ENCODE measurements around the gene MAD1L1. TPM values are rescaled to one million over a fixed set of nuclear protein-coding genes. Genes with fewer than 3 reads are reported as not detected.

MAD1L1 gene
- total RNA-seq, 1 experiment from 2014 or later = 78.6 TPM

DNA sequence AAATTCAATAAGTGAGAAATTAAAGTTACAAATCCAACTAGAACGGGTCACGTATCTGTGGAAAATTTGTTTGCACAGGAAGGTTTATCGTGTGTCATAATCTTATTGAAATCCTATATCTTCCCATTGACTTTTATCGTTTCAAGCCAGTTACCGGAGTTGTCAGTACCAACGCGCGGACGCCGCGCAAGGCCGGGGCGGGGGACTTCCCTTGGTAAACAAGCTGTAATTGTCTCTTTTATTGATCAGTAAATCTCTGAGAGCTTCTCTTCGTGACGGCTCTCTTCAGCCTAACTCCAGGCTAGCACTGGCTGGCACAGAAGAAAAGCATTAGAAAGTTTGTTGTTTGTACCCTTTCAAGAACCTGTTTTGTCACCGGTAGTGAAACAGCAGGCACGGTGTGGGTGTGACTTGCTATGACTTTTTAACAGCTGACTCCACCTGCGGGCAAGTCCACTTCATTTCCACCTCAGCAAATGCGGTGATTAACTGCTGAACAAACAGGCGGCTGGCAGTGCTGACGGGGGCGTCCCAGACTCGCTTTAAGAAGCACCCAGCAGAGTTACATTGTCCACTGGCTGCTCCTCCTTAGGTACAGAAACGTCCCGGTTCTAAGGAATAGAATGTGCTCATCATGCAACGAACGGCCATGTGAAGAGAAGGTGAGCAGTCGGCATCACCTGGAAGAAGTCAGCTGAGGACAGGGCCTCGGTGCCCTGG is 215.8 kb downstream of the MAD1L1 start:
- no peak for DNase-seq (ENCODE audit: low read depth)

DNA sequence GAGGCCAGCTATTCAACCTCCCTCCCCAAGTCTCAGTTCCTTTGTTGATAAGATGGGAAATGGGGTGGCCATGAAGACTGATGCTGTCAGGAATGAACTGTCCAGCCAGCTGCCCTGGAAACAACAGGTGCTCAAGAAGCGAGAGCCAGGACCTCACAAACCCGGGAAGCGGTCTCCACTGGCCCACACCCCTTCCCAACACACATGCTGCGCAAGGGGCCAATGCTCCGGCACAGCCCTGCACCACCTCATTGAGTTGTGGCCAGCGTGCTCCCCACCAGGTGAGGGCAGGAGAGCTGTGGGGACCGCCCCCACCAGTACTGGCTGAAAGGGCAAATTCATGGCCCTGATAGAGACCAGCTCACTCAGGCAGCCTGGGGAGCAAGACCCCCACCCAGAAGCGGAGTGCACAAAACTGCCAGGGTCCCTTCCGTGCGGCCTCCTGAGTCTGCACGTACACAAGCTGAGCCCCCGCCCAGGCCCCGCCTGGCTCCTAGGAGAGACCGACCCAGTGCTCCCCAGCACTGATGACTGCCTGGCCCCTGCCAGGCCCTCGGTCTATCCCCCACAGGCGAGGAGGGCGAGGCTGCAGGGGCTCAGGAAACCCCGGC is 216.6 kb downstream of the MAD1L1 start:
- no peak for DNase-seq (ENCODE audit: low read depth)

DNA sequence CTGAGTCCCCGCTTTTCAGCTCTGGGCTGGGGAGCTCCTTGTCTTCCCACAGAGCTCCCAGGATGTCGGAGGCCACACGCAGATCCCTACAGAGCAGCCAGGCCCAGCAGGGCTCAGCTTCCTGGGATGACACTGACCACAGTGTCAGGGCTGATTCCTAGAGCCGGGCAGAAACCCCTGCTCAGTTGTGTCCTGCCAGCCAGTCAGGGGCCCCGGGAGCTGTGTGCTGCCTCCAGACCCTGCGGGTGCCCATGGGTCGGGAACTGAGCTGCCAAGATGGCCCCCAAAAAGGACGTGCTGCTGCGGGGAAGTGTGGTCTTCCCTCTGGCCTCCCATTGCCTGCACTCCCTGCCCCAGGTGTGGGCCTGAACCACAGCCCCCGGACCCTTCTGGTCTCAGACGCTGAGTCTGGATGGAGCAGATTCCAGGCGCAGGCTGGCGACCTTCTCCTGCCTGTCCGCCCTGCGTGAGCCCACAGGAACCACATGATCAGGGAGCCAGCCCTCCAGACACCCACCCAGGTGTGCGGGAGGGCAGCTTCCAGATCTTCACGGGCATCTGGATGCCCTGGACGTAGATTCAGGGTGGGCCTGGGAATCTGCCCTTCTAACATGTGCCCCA is 217.4 kb downstream of the MAD1L1 start:
- DNase-seq (ENCODE audit: low read depth) = no peak

DNA sequence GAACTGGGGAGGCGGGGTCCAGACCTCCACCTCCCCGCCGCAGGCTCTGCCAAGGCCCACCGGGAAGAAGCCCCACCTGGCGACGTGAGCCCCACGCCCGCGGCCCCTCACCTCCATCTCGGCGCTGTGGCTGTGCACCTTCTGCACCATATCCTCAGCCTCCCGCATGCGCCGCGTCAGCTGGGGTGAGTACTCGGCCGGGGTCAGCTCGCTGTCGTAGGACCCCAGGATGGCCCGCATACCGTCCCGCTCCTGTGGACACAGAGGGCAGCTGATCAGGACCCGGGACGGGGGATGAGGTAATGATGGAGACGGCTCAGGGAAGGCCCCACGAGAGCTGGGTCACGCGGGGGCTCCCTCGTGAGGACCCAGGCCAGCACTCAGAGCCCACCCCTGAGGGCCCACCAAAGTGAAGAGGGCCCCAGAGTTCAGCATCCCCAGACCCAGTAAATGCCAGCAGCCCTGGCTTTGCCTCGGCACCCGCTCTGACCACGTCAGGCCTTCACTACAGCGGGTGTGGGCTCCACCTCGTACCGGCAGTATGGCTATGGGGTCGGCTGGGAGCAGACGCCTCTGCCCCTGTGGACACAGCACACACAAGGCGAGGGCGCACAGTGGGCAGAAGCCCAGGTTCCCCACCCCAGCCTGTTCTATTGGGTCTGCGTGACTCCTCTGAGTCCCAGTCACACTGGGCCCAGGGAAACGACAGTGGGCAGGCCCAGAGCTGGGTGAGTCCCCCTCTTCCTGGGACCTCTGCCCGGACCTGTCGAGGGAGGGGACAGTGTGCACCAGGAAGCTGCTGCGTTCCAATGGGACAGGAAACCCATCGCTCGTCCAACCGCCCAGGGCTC is 218.1 kb downstream of the MAD1L1 start:
- DNase-seq (ENCODE audit: low read depth) = no peak

DNA sequence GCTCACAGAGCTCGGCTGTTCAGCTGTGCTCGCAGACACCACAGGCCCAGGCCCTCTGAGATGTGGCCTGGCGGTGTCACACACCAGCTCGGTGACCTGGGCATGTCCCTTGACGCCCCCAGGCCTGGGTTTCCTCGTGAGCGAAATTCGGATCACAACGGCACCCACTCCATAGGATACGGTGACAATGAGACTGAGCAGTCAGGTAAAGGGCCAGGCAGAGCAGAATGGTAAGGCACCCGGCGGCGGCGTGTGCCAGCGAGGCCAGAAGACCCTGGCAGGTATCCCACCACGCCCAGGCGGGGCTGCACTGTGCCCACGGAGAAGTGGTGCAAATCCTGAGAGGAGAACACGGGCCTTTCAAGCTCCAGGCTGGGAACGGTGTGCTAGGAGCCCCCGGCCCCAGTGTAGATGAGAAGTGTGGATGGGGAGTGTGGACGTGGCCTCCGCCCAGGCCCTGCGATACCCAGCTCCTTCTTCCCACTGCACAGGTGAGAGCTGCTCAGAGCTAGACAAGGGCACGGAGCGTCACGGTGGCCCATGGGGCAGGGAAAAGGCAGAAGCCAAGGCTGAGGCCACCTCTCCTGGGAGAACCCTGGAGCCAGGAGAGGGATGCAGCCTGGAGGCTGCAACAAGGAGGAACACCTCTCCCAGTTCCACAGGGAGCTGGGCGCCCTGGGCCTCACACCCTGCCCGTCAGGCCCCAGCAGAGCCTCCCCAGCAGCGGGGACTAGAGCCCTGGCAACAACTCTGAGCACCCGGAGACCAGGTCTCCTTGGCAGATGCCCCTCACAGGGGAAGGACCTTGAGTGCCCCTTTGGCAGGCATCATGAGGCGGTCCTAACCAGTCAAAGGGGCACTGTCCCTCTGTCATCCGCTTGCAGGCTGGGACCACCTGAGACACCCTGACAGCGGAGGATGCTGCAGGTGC is 219.1 kb downstream of the MAD1L1 start:
- DNase-seq (ENCODE audit: low read depth) = no peak

DNA sequence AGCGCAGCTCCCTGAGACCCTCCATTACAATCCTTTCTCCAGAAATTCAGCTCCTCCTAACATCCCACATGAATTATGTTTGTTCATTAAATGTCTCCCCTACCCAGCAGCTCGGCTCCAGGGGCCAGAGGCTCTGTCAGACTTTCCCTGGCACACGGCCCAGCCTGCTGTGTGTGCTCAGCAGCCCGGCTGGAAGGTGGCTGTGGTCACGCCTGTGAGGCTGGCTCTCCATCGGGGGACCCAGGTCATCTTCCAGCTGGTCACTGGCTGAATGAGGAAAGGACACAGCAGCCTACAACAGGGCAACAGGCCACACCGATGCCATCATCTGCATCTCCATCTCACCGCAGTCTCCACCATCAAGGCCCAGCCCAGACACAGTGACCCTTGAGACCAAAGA is 219.8 kb downstream of the MAD1L1 start:
- DNase-seq (ENCODE audit: low read depth) = no peak

DNA sequence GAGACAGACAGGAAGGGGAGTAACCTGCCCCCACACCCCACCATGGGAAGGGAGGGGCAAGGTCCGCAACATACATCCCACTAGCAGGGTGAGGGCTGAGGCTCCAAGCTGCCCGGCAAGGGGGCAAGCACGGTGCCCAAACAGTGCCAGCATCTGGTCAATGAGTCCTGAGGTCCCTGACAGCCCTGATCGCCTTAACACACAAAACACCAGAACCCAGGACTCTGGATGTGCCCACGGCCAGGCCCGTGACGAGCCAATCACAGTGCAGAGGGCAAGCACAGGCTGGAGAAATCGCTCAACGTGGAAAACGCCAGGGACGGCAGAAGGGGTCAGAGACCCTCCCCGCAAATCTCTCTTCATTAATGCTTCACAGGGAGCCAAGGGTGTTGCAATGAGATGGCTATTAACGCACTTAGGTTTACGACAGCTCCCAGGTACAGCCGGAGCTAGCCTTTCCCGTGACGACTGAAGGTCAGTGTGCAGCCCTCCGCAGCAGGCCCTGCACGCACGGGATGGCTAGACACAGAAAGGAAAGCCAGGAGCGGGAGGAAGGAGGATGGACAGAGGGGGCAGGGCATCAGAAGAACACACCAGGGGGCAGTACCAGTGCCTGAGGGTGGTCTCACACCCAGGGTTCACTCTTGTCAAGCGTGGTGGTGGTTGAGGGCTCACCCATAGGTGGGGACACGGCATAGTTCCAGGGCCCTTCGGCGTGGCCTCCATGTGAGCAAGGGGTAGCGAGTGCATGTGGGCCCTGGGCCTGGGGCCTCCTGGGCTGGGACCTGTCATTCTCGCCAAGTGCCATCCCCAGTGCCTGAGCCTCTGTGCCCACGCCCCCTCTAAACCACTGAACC is 220.5 kb downstream of the MAD1L1 start:
- DNase-seq (ENCODE audit: low read depth) = no peak

DNA sequence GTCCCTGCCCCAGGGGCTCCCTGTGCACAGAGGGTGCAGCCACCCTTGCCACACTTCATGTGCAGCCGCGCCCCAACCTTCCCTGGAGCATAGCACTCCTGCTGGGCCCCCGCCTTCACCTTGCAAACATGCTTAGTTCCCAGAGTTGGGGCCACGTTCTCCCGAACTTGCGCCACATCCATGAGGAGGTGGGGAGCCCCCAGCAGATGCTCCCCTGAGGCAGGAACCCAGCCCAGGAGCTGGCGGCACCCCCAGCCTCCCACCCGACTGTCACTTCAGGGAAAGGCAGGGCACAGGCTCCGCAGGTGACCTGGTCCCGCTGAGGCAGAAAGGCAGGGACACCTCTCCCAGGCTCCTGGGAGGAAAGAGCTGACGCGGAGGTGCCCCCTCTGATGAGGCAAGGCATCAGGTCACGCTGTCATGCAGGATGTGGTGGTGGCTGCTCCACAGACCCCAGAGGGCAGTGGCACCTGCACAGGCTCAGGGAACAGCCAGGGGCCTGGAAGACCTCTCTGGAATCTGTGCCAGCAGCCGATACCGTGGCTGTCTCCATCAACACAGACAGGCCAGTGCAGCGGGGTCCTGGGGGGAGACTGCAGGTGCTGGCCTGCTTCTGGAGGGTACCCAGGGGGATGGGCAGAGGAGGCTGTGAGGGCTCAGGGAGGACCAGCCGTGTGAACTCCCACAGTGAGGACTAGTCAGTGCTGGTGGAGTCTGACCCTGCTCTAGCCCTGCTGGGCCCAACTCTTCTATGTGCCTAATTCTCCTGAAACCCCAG is 221.3 kb downstream of the MAD1L1 start:
- DNase-seq (ENCODE audit: low read depth) = no peak

DNA sequence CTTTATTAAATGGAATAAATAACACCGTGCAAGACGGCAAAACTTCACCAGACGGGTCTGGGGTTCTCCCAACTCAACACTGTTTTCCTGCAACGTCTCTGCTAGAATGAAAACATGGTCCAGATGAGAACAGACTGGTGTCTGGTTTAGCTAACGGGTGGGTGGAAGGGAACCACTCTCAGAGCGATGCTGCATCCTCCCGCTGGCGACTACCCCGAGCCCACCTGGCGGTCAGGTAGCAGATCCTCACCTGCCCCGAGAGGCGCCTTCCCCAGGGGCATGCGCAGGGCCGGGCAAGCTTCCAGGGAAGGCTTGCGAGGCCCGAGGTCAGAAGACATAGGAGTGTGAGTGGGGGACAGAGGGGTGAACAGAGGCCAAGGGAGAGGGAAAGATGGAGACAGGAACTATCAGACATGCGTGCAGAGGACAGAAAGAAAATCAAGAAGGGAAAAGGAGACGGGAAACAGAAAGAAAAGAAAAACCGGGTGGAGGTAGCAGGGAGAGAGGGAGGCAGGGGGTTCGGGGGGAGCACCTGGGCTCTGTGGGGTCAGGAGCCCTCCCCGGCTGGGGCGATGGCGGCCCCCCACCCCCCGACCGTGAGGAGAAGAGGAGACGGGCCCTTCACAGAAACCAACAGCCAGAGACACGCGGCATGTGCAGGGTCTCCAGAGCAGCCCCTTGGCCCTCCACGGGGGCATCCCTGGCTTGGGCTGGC is 222.0 kb downstream of the MAD1L1 start:
- no peak for DNase-seq (ENCODE audit: low read depth)

DNA sequence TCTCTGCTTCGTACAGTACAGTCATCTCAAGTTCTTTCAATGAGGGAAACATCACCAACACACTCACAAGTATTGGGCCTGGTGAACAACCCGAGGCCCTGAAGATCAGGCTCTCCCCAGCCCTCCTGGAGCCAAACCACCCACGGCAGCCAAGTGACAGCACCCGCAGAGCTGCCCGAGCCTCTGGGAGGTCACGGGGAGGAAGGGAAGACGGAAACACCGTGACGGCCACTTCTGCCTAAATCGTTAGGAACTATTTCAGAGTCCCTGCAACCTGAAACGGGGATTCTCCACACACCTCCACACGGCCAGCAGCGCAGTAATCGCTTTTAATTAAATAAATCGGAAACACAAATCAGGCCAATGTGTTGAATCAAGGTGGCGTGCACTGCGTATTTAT is 222.6 kb downstream of the MAD1L1 start:
- DNase-seq (ENCODE audit: low read depth) = no peak

DNA sequence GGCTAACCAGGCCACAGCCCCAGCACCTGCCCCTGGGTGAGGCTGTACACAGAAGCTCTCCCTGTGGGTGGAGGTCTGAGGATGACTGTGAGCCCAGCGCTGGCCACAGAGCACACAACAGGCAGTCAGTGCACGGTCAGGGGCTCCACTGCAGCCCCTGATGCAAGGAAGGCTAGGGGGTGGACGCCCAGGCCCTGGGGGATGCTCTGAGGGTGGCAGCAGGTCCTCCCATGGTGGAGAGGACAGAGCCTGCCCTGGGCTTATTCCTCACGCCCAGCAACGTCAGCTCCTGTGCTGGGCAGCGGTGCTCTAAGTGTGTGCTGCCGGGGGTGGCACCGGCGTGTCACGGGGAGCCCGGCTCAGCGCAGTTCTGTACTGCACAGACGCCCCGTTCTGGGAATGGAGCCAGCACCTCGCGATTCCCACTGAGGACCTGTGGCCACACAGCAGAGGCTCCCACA is 223.2 kb downstream of the MAD1L1 start:
- no peak for DNase-seq (ENCODE audit: low read depth)

DNA sequence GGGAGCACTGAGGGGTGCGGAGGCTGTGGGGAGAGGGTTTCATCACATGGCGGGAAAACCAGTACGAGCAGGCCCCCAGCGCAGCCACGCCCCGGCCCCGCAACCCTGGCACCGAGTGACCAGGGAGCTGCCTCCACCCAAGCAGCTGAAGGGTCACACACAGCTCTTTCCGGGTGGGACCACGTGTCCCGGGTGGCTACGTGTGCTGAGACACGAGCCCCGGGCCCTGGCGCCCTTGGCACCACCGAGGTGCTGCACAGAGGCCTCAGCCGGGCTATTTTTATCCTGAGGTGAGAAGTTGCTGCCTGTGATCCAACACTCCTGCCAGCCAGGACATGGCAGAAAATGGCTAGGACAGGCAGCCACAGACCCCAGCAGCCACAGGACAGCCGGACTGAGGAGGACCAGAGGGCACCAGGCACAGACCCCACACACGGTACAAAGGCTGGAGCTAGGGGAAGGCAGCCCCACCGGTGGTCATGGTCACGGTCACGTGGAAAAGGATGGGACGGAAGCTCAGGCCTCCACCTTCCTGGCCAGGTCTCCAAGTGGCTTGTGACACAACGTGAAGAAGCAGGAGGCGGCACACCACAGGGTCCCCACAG is 223.7 kb downstream of the MAD1L1 start:
- DNase-seq (ENCODE audit: low read depth) = no peak

DNA sequence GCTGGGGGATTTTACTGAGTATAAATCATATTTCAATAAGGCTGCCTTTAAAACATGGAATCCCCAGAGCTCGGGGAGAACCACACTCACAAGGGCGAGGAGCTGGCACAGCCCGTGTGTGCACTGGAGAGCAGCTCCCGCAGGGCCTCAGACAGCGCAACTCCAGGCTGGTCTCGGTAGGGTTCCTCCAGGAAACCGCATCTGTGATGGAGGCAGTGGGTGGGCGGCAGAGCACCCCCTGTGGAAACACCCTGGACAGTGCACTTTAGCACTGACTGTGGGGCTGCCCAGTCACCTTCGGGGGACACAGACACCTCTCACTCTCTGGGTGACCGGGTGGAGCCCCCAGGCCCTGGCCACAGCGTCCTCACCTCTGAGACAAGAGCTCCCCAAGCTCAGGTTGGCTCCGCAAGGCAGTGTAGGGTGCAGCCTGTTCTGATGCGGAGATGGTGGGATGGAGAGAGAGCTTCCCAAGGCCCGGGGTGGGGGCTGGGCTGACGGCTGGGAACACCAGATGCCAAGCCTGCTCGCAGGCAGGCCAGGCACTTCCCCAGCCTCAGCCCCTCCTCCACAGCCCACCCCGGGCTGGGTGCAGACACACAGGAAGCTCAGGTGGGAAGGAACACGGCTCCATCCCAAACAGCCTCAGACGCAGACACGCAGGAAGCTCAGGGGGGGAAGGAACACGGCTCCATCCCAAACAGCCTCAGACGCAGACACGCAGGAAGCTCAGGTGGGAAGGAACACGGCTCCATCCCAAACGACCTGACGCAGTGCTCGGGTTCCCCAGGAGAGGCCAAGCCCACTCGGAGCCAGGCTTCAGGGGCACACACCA is 224.4 kb downstream of the MAD1L1 start:
- DNase-seq (ENCODE audit: low read depth) = no peak

DNA sequence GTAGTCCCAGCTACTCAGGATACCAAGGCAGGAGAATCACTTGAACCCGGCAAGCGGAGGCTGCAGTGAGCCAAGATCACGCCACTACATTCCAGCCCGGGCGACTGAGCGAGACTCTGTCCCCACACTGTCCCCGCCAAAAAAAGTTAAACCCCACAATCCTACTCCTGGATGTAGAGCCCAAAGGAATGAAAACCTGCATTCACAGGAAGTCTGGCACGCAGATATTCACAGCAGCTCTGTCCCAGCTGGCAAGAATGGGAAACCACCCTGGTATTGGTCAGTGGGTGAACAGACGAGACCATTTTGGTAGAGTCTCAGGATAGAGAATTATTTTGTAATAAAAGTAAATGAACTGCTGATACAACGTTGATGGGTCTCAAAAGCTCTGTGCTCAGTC is 225.2 kb downstream of the MAD1L1 start:
- no peak for DNase-seq (ENCODE audit: low read depth)

DNA sequence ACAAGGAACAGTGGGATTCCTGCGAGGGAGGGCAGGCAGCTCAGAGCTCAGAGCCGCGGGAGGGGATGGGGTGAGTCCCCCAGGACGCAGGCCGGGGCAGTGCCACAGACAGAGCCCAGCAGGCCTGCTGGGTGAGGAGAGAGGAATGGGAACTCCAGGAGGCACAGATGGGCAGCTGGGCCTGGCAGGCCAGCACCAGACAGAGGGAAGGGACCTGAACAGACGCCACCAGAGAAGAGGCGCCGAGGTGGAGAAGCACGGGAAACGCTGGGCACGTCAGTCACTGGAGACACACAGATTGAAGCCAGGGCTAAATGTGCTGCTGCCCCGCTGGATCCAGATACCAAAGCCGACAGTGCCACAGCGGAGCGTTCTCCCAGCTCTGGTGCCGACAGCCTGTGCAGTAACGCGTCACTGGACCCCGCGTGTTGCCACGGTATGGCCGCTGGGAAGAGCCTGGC is 225.8 kb downstream of the MAD1L1 start:
- no peak for DNase-seq (ENCODE audit: low read depth)

DNA sequence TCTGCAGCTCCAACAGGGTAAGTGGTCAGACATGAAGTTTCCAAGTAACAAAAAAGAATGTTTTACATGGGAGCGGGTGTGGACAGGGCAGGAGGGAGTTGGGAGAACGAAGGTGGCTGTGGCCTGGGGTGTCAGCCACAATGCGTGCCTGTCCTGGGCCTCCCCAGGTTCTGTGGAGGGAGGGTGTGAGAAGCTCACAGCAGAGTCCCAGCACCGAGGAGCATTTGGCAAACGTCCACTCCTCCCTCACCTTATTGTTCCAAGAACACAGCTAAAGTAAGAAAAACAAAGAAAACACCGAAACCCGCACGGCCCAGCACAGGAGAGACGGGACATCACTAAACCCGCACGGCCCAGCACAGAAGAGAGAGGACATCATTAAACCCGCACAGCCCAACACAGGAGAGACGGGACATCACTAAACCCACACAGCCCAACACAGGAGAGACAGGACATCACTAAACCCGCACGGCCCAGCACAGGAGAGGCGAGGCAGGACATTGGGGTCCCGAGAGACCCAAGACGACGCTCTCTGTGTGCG is 226.4 kb downstream of the MAD1L1 start:
- DNase-seq (ENCODE audit: low read depth) = no peak

DNA sequence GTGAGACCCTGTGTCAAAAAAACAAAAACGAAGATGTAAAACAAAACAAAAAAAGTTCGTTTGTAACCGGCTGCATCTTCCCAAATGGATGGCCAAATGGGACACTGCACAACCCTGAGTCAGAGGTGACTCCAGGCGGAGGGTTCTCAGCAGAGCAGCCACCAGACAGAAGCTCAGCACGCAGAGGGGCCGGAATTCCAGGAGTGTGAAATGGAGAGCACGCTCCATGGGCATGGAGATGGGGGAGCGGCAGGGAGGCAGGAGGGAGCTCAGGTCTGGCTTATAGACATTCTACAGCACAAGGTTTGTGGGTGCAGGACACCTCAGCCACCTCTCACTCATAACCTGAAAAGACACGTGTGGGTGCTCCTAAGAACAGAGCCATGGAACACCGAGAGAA is 227.0 kb downstream of the MAD1L1 start:
- DNase-seq (ENCODE audit: low read depth) = no peak

Data from LHCN-M2 (cell line).